A673 (cell line): Measurements from ENCODE around the gene CPZ.

Source experiments
- EZH2 ChIP-seq: fragments of 200-600 bp; sonication (generic); IDR thresholded peaks from 2 replicates; pipeline ENCODE4 v1.6.1; 2017; ENCODE audit warnings: borderline replicate concordance, low read depth, mild to moderate bottlenecking, mixed read lengths, antibody characterized with exemption, low read length; ENCODE audit not compliant: poor library complexity, severe bottlenecking
- TF ChIP-seq, protein P1 (sequence below): fragments of 300-800, 200-600 bp; sonication (generic); conservative IDR thresholded peaks from 2 replicates; pipeline ENCODE4 v1.5.1; 2017; ENCODE audit warnings: low read depth, mild to moderate bottlenecking, antibody characterized with exemption, low read length, moderate library complexity, mixed read lengths

DNA sequence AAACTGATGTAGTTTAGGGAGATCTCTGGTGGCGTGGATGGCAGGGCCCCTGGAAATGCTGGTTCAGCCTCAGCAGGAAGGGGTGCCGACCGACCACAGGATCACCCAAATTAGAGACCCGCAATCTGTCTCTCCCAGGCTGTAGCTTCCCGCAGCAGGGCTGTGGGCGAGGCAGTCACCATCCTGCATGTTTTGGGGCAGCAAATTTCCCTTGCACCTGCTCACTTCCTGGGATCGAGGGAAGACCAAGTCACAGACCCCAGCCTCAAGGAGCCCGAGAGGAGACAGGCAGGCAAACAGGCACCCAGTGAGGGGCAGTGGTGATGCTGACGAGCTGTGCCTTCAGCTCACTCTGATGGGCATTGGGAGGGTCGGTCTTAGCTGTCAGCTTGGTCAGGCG, 33.6 kb upstream of the CPZ start:
- TF ChIP-seq, protein P1, sequence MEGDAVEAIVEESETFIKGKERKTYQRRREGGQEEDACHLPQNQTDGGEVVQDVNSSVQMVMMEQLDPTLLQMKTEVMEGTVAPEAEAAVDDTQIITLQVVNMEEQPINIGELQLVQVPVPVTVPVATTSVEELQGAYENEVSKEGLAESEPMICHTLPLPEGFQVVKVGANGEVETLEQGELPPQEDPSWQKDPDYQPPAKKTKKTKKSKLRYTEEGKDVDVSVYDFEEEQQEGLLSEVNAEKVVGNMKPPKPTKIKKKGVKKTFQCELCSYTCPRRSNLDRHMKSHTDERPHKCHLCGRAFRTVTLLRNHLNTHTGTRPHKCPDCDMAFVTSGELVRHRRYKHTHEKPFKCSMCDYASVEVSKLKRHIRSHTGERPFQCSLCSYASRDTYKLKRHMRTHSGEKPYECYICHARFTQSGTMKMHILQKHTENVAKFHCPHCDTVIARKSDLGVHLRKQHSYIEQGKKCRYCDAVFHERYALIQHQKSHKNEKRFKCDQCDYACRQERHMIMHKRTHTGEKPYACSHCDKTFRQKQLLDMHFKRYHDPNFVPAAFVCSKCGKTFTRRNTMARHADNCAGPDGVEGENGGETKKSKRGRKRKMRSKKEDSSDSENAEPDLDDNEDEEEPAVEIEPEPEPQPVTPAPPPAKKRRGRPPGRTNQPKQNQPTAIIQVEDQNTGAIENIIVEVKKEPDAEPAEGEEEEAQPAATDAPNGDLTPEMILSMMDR: no peak
- no peak for TF ChIP-seq EZH2
